Neural cell (in vitro differentiated cells): Measurements from ENCODE around the gene ME2. TPM values are rescaled to one million over a fixed set of nuclear protein-coding genes. Genes with fewer than 3 reads are reported as not detected.
"Not testable (repeated sequence)": the region's sequence is repeated elsewhere in the genome, so short reads cannot be mapped to it uniquely, and the experiment has no call there.

Source experiments
- H2AFZ ChIP-seq: fragments of 200-600, 300-800 bp; sonication (generic), shearing (Covaris generic); 2 replicates; pipeline ENCODE4 v1.6.0; 2014; ENCODE audit warnings: low read depth, mild to moderate bottlenecking, antibody characterized with exemption, low read length, moderate library complexity
- H3F3A ChIP-seq: fragments of 200-600 bp; shearing (Covaris generic); 2 replicates; pipeline ENCODE4 v1.6.1; 2016; ENCODE audit warnings: mild to moderate bottlenecking, moderate library complexity, mixed read lengths, antibody characterized with exemption, low read length; ENCODE audit not compliant: insufficient read depth, poor library complexity, severe bottlenecking
- H3K27ac ChIP-seq: fragments of 200-600, 300-800 bp; sonication (generic), shearing (Covaris generic); 2 replicates; pipeline ENCODE4 v1.5.1; 2014; ENCODE audit warnings: mild to moderate bottlenecking, low read length, moderate library complexity
- H3K27me3 ChIP-seq: fragments of 300-800, 200-600 bp; sonication (generic), shearing (Covaris generic); 2 replicates; pipeline ENCODE4 v1.6.0; 2014; ENCODE audit warnings: mild to moderate bottlenecking, low read depth, low read length, moderate library complexity; ENCODE audit not compliant: insufficient read depth
- H3K36me3 ChIP-seq: fragments of 300-800, 200-600 bp; sonication (generic), shearing (Covaris generic); 2 replicates; pipeline ENCODE4 v1.5.1; 2014; ENCODE audit warnings: mild to moderate bottlenecking, antibody characterized with exemption, low read length, moderate library complexity; ENCODE audit not compliant: insufficient read depth
- H3K4me2 ChIP-seq: fragments of 300-800, 200-600 bp; sonication (generic), shearing (Covaris generic); 2 replicates; pipeline ENCODE4 v1.6.0; 2014; ENCODE audit warnings: mild to moderate bottlenecking, low read length
- H3K4me3 ChIP-seq: fragments of 300-800, 200-600 bp; sonication (generic), shearing (Covaris generic); 2 replicates; pipeline ENCODE4 v1.5.1; 2014; ENCODE audit warnings: mild to moderate bottlenecking, low read length, moderate library complexity
- H3K79me2 ChIP-seq: fragments of 200-600 bp; shearing (Covaris generic); replicated peaks from 2 replicates; pipeline ENCODE4 v1.6.0; 2014; ENCODE audit warnings: mild to moderate bottlenecking, low read length, moderate library complexity; ENCODE audit not compliant: insufficient read depth
- H3K9ac ChIP-seq: fragments of 300-800, 200-600 bp; sonication (generic), shearing (Covaris generic); 2 replicates; pipeline ENCODE4 v1.6.1; 2016; ENCODE audit warnings: mild to moderate bottlenecking, low read length, mixed read lengths
- H3K9me2 ChIP-seq: fragments of 200-600 bp; shearing (Covaris generic); 2 replicates; pipeline ENCODE4 v1.6.1; 2016; ENCODE audit warnings: mild to moderate bottlenecking, low read length, mixed read lengths; ENCODE audit not compliant: insufficient read depth
- H3K9me3 ChIP-seq: fragments of 200-600, 300-800 bp; sonication (generic), shearing (Covaris generic); 2 replicates; pipeline ENCODE4 v1.6.1; 2016; ENCODE audit warnings: mild to moderate bottlenecking, mixed run types, low read length, moderate library complexity, mixed read lengths
- H4K20me1 ChIP-seq: fragments of 200-600 bp; shearing (Covaris generic); 2 replicates; pipeline ENCODE4 v1.6.1; 2016; ENCODE audit warnings: mild to moderate bottlenecking, mixed run types; ENCODE audit not compliant: insufficient read depth
- CTCF ChIP-seq: fragments of 450-650 bp; IDR thresholded peaks from 2 replicates; pipeline ENCODE4 v1.5.1; 2014; ENCODE audit warnings: antibody characterized with exemption, mild to moderate bottlenecking, moderate library complexity; ENCODE audit not compliant: poor library complexity, severe bottlenecking
- EP300 ChIP-seq: fragments of 450-650 bp; conservative IDR thresholded peaks from 2 replicates; pipeline ENCODE4 v1.6.1; 2014; ENCODE audit warnings: antibody characterized with exemption, mild to moderate bottlenecking, moderate library complexity; ENCODE audit not compliant: poor library complexity, severe bottlenecking
- EZH2 ChIP-seq: fragments of 200-600, 300-800 bp; shearing (Covaris generic), sonication (generic); IDR thresholded peaks from 2 replicates; pipeline ENCODE4 v1.6.1; 2014; ENCODE audit warnings: antibody characterized with exemption, low read length, borderline replicate concordance, mild to moderate bottlenecking; ENCODE audit not compliant: insufficient read depth, poor library complexity, severe bottlenecking
- MXI1 ChIP-seq: fragments of 450-650 bp; conservative IDR thresholded peaks from 2 replicates; pipeline ENCODE4 v1.6.1; 2014; ENCODE audit warnings: antibody characterized with exemption, mild to moderate bottlenecking; ENCODE audit not compliant: poor library complexity, severe bottlenecking
- POLR2AphosphoS5 ChIP-seq: IDR thresholded peaks from 2 replicates; pipeline ENCODE4 v1.6.1; 2012
- RAD21 ChIP-seq: fragments of 450-650 bp; conservative IDR thresholded peaks from 2 replicates; pipeline ENCODE4 v1.6.1; 2014; ENCODE audit warnings: antibody characterized with exemption, mild to moderate bottlenecking, moderate library complexity
- REST ChIP-seq: IDR thresholded peaks from 2 replicates; pipeline ENCODE4 v1.6.1; 2012; ENCODE audit warnings: borderline replicate concordance
- SMC3 ChIP-seq: fragments of 450-650 bp; conservative IDR thresholded peaks from 2 replicates; pipeline ENCODE4 v1.6.1; 2014; ENCODE audit warnings: antibody characterized with exemption, mild to moderate bottlenecking, moderate library complexity; ENCODE audit not compliant: poor library complexity
- TAF1 ChIP-seq: IDR thresholded peaks from 2 replicates; pipeline ENCODE4 v1.6.1; 2012; ENCODE audit warnings: low read depth
- polyA plus RNA-seq: library from polyadenylated mRNA; depleted of rRNA; stranded (reverse); fragments of >200 nt; gene quantifications from 2 replicates; pipeline ENCODE4 v1.2.3, GENCODE V29; 2014

Gene ME2
- polyA plus RNA-seq, 1 donor from 2014 or later: 76.2 TPM

GRCh38 chr18:50880119-50880465 is 1.2 kb downstream of the ME2 start:
- H3K9me2 ChIP-seq: no peaks in the 10 kb centered on the region
- H3K27me3 ChIP-seq: no peaks in the 10 kb centered on the region
- TF ChIP-seq TAF1 (no peak), CTCF (no peak)
- H3K4me3 ChIP-seq: peak overlapping the region; percentile 86
- no peaks in the 10 kb centered on the region for H3K9me3 ChIP-seq
- H3F3A ChIP-seq: peaks cover 4% of the 10 kb centered on the region
- peak overlapping the region; percentile 82 for H3K4me2 ChIP-seq
- no peaks in the 10 kb centered on the region for H3K36me3 ChIP-seq
- peak overlapping the region; percentile 74 for H3K9ac ChIP-seq
- H4K20me1 ChIP-seq: no peaks in the 10 kb centered on the region
- peak overlapping the region; percentile 18 for H2AFZ ChIP-seq
- peak overlapping the region; percentile 71 for H3K27ac ChIP-seq
- peaks cover 45% of the 10 kb centered on the region for H3K79me2 ChIP-seq

- H4K20me1 ChIP-seq, H3K9me3 ChIP-seq, H3K36me3 ChIP-seq, H3K9me2 ChIP-seq, H3F3A ChIP-seq, H3K27me3 ChIP-seq, H3K27ac ChIP-seq, H2AFZ ChIP-seq, H3K4me2 ChIP-seq, H3K9ac ChIP-seq: not testable (repeated sequence)
- Histone ChIP-seq H3K4me3 (peak overlapping the region; percentile 86), H3K79me2 (peaks cover 53% of the 10 kb centered on the region)
Measured at GRCh38 chr18:50880944-50881343, 2.0 kb downstream of the ME2 start.

- H3K4me3 ChIP-seq: no peak overlapping the region
- no peak overlapping the region for H3K9ac ChIP-seq
- TF ChIP-seq EZH2 (no peak), EP300 (no peak), POLR2AphosphoS5 (no peak), RAD21 (no peak), CTCF (no peak), MXI1 (no peak), TAF1 (no peak), REST (no peak), SMC3 (no peak)
- H3K9me2 ChIP-seq: no peaks in the 10 kb centered on the region
- no peaks in the 10 kb centered on the region for H3K9me3 ChIP-seq
- H3K4me2 ChIP-seq: no peak overlapping the region
- no peaks in the 10 kb centered on the region for H4K20me1 ChIP-seq
- H3F3A ChIP-seq: no peaks in the 10 kb centered on the region
- peaks cover 72% of the 10 kb centered on the region for H3K79me2 ChIP-seq
- H3K27me3 ChIP-seq: no peaks in the 10 kb centered on the region
- H3K36me3 ChIP-seq: no peaks in the 10 kb centered on the region
- no peak overlapping the region for H3K27ac ChIP-seq
- no peak overlapping the region for H2AFZ ChIP-seq
Measured at GRCh38 chr18:50886929-50887328, 8.0 kb downstream of the ME2 start.
